ACC112 (cell line): ENCODE results near the gene NR2F1.
A peak's percentile ranks its signal among the peaks of the same experiment; 100 is the strongest.

Experiments
- H2AFZ ChIP-seq: fragments of 200-600 bp; sonication (generic); one replicate; pipeline ENCODE4 v1.6.0; 2017; ENCODE audit warnings: antibody characterized with exemption, low read length; ENCODE audit not compliant: unreplicated experiment
- H3K27ac ChIP-seq: fragments of 200-600 bp; sonication (generic); 2 replicates; pipeline ENCODE4 v1.5.1; 2014; ENCODE audit warnings: low read depth, mild to moderate bottlenecking, antibody characterized with exemption, low read length, moderate library complexity
- H3K27me3 ChIP-seq: fragments of 200-600 bp; sonication (generic); 2 replicates; pipeline ENCODE4 v1.6.1; 2014; ENCODE audit warnings: mild to moderate bottlenecking, antibody characterized with exemption, low read length, moderate library complexity, mixed read lengths; ENCODE audit not compliant: insufficient read depth
- H3K36me3 ChIP-seq: fragments of 200-600 bp; sonication (generic); 2 replicates; pipeline ENCODE4 v1.6.1; 2016; ENCODE audit warnings: mild to moderate bottlenecking, antibody characterized with exemption, low read length, moderate library complexity, mixed read lengths; ENCODE audit not compliant: insufficient read depth
- H3K4me1 ChIP-seq: fragments of 200-600 bp; sonication (generic); one replicate; pipeline ENCODE4 v1.6.1; 2016; ENCODE audit warnings: low read length, mixed read lengths; ENCODE audit not compliant: insufficient read depth, unreplicated experiment, control insufficient read depth
- H3K4me3 ChIP-seq: fragments of 200-600 bp; sonication (generic); 2 replicates; pipeline ENCODE4 v1.5.1; 2014; ENCODE audit warnings: mild to moderate bottlenecking, low read depth, low read length
- H3K79me2 ChIP-seq: fragments of 200-600 bp; sonication (generic); one replicate; pipeline ENCODE4 v1.6.0; 2016; ENCODE audit warnings: low read length; ENCODE audit not compliant: control insufficient read depth, unreplicated experiment, insufficient read depth

Gene NR2F1

DNA sequence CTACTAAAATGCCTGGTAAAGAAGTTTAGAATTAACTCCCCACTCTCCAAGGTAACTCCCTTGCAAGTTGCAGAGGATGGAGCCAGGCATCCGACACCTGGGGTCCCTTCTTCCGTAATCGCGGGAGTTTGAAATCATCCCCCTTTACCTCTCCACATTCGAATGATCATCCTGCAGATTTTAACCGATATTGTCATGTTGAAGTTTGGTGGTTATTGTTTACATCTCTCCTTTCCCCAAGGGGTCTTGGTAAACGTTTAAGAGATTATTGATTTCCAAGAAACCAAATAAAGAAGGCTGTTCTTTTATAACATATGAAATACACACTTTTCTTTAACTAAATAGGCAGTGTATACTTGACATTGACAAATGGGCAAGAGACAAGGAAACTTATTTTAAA lies 26.7 kb downstream of the NR2F1 start:
- no peaks in the 10 kb centered on the region for H3K36me3 ChIP-seq
- H3K27ac ChIP-seq: no peak overlapping the region
- peaks cover 63% of the 10 kb centered on the region for H3K27me3 ChIP-seq
- peaks cover 12% of the 10 kb centered on the region for H3K4me1 ChIP-seq
- no peak overlapping the region for H2AFZ ChIP-seq
- H3K4me3 ChIP-seq: no peak overlapping the region
- no peaks in the 10 kb centered on the region for H3K79me2 ChIP-seq

DNA sequence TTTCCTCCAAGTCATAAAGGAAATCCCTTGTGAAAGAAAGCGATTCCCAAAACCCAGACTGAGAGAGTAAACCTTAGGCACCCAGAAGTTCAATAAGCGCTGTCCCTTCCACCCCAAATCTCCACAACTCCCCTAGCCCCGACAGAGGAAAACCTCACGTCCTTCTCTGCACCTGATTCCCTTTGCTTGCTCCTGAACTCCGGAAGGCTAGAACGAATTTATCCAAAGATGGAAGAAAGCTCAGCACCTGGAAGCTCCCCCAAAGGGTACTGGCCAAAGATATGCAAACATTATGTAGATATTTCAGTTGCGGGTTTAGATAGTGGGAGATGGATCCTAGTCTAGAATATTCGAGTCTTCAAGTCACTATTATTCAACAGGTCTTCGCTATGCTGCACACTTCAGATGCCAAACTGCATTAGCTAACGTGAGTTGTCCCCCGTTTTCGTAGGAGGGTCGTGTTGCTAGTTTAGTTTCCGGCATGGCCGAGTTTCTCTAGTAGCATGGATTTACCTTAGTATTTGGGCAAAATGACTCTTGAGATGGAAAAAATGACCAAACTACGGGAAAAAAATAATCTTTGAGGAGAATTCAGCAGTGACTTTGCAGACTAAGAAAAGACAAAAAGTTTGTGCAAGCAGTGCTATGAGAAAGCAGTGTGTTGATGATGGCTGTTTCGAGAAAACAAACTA lies 27.7 kb downstream of the NR2F1 start:
- H3K27ac ChIP-seq: no peak overlapping the region
- H3K36me3 ChIP-seq: no peaks in the 10 kb centered on the region
- H3K4me3 ChIP-seq: no peak overlapping the region
- H3K79me2 ChIP-seq: no peaks in the 10 kb centered on the region
- H3K4me1 ChIP-seq: peaks cover 12% of the 10 kb centered on the region
- no peak overlapping the region for H2AFZ ChIP-seq
- H3K27me3 ChIP-seq: peaks cover 62% of the 10 kb centered on the region

DNA sequence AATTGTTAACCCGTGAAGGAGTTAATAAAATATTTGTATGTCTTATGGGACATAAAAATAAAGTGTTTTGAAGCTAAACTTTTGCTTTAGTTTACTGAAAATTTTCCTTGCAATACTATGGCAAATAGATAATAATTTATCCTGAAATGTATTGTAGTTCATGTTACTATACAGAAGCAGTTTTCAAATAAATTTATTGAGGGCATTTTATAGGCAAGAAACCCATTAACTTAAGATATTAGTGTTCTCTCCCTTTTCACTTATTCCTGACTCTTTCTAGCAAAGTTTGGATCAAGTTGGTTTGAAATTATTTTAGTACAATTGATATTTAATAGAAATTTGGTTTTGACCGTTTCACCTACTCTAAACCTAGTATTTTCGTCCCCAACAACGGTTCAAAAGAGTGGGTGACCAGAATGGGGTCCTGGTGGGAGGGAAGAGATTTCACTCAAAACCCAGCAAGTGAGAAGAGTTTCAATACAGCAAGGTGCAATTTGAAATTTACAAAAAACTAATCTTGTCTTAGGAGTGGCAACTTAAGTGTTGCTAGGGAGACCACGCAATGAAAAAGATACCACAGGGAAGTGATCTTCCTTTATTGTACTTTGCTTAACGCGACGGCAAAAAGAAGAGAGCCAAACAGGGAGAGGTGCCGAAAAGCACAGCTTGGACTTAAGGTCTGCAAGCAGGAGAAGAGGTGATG lies 28.4 kb downstream of the NR2F1 start:
- H2AFZ ChIP-seq: no peak overlapping the region
- peaks cover 12% of the 10 kb centered on the region for H3K4me1 ChIP-seq
- no peaks in the 10 kb centered on the region for H3K36me3 ChIP-seq
- H3K4me3 ChIP-seq: peak overlapping the region; percentile 53; the same call in 1 of the 2 replicates
- no peak overlapping the region for H3K27ac ChIP-seq
- no peaks in the 10 kb centered on the region for H3K79me2 ChIP-seq
- H3K27me3 ChIP-seq: peaks cover 62% of the 10 kb centered on the region

DNA sequence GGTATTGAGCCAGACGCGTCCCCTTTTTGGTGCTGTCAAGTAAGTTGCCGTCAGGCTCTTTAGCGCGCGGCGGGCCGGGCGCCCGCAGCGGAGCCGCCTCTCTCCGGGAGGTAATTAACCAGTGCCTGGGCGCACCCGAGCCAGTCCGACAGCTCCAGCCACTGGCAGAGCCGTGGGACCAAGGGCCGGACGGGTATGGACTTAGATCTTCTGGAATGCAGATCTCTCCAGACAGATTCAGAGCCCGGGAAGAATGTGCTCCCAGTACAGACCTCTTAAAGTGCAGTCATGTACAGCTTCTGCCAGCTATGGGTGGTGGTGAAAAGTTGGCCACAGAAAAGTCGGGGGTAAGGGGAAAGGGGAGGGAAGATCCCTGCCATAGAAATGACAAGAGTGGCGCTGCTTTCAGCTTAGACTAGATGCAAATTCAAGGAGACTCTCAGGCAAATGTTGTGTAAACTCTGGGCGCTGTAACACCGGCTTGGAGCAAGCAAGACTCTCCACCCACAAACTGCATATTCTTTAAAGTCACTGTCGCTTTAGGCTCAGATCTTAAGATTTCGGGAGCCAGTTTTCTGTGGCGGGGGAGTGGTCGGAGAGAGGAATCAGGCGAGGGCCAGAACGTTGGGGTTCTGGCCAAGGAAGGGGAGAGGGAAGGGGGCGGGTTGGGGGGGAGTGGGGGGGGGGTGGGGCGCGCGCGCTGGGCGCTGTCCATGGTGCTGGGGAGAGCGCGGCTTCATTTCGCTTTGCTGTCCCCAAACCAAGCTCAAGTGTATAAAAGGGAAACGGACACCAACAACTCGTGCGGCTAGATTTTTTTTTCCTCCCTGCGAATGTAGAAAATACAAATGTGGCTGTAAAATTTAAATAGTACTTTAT lies 29.2 kb downstream of the NR2F1 start:
- Histone ChIP-seq H2AFZ (no peak overlapping the region), H3K4me1 (peaks cover 5% of the 10 kb centered on the region), H3K27ac (no peak overlapping the region), H3K79me2 (no peaks in the 10 kb centered on the region), H3K4me3 (peak overlapping the region; percentile 53), H3K36me3 (no peaks in the 10 kb centered on the region), H3K27me3 (peaks cover 62% of the 10 kb centered on the region)

DNA sequence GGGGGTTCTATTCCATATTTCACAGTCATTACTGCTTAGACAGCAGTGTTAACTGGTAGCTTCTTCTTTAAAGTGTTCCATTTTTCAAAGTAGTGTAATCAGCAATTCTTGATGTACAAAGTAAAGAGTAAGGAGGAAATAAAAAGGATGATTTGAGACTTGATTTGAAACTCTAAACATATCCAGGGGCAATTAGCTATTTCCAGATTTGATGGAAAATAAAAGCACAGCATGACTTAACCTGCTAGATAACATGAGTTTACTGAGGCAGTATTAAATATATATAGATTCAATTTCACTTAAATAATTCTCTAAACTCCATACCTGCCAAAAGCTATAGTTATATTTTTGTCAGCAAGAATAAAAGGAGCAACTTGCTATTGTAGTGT lies 29.8 kb downstream of the NR2F1 start:
- no peak overlapping the region for H3K27ac ChIP-seq
- no peaks in the 10 kb centered on the region for H3K4me1 ChIP-seq
- H2AFZ ChIP-seq: no peak overlapping the region
- peaks cover 60% of the 10 kb centered on the region for H3K27me3 ChIP-seq
- no peaks in the 10 kb centered on the region for H3K79me2 ChIP-seq
- H3K36me3 ChIP-seq: no peaks in the 10 kb centered on the region
- 0 out of 2 replicates have a peak overlapping the region, but pooled peaks have one; percentile 39 for H3K4me3 ChIP-seq

DNA sequence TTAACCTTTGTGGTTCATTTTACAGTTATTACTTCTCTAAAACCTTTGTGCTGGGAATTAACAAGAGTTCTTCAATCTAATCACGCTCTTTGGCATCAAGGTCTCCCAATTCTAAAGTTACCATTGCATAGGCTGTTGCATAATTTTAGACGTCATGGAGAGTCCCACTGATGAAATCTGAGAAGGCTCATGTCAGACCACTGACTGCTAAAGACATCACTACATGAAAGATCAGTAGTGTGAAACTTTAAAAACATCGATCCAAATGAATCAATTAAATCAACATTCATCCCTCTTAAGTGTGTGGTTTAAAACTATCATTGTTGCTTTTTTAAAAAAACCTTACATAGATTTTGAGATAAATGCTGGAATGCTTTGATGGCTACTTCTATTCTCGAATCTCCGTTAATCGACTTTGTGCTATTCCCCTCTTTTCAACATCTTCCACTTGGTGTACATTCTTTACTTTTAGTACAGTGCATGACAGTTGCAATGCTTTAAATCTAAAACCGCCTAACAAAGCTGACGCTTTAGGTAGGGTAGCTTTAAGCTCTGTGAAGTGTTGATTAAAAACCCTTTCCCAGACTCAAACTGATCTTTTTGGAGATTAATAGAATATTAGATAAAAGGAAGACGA lies 33.6 kb downstream of the NR2F1 start:
- Histone ChIP-seq H3K27me3 (peaks cover 22% of the 10 kb centered on the region), H3K27ac (no peak overlapping the region), H3K4me3 (no peak overlapping the region)

DNA sequence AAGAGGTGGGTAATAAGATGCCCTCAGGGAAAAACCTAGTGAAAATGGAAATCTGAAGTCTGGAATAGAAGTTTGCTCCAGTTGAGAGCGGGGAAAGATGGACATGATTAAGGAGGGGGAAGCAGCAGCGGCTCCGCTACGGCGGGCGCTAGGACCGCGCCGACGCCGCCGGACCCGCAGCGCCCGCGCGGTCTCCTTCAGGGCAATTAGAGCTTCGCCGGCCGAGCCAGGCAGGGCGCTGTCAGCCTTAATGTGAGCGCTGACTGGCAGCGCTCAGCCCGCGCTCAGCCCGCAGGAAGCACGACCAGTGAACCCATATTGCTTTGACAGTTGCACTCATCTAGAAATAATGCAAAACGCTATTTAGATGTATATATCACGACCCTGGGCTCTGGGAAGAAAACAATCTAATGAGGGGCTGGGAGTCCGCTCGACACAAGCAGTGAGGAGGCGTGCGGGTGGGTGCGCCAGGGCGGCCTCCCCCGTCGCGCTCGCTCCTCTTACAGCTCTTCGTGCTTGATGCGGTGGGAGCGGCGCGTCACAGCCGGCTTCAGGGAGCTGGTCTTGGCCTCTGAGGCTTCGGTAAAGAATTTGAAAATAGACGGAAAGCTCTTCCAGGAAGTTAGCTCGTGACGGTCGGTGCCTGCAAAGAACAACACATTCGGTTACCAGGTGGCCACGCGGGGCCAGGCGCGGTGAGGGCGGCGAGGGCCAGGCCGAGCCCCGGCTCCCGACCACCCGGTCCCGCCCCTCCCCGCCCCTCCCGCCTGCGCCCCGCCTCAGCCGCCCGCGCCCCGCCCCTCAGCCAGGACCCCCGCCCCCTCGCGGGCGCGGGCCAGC lies 37.7 kb downstream of the NR2F1 start:
- no peaks in the 10 kb centered on the region for H3K79me2 ChIP-seq
- no peaks in the 10 kb centered on the region for H3K36me3 ChIP-seq
- peak overlapping the region; percentile 93 for H2AFZ ChIP-seq
- H3K4me3 ChIP-seq: peak overlapping the region; percentile 89
- H3K27ac ChIP-seq: peak overlapping the region; percentile 26; the same call in 1 of the 2 replicates
- peaks cover 9% of the 10 kb centered on the region for H3K4me1 ChIP-seq
- H3K27me3 ChIP-seq: no peaks in the 10 kb centered on the region

More for the DNA sequence above, 33.6 kb downstream of the NR2F1 start:
- Histone ChIP-seq H3K79me2 (no peaks in the 10 kb centered on the region), H3K36me3 (no peaks in the 10 kb centered on the region), H3K4me1 (peaks cover 6% of the 10 kb centered on the region), H2AFZ (no peak overlapping the region)

DNA sequence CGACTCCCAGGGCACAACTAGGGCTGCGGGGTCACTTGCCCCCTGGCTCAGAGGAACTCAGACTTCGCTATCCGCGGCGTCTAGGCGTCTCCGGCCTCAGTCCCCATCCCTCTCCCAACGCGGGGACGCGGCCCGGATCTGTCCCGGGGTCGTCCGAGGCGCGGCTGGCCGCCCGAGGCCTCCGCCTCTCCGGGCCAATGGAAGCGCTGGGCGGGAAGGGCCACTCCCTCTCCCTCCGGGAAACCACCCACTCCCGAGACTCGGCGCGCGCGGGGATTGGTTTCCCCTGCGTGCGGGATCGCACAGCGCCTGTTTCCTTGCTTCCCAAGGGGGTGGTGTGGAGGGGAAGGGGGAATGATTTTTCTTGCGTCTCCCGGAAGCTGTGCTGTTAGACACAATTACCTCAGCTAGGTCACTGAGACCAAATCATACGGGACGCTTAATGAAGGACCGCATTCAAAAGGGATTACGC lies 38.3 kb downstream of the NR2F1 start:
- Histone ChIP-seq H3K27me3 (no peaks in the 10 kb centered on the region), H3K79me2 (no peaks in the 10 kb centered on the region), H3K36me3 (no peaks in the 10 kb centered on the region), H2AFZ (peak overlapping the region; percentile 73), H3K27ac (peak overlapping the region; percentile 34; the same call in 1 of the 2 replicates), H3K4me3 (peak overlapping the region; percentile 89), H3K4me1 (peaks cover 9% of the 10 kb centered on the region)

DNA sequence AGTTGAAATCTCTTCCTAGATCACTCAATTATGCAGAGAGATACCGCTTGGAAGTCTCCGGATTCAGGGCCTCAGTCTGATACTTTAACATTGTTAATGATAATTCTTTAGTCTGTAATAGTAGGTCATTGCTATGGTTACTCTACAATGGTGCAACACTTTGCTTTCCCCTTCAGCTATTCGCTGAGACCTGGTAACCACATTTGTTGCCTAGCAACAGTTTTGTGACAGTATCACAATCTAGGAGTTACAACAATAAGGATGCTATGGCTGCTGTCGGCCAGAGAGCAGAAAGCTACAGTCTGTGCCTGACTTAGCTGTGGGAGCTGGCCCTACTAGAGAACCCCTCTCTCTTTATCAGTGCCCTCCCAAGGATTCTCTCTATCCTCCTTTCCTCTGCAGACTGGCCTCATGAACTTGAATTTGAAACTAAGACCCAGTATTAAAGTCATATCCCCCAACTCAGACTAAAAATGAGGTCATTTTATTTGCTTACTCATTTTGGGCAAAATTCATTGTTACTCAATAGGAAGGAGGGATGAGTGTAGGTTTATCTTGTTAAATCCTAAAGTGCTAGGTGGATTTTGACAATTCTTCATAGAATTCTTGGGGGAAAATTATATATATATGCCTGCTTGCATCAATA lies 39.3 kb downstream of the NR2F1 start:
- Histone ChIP-seq H3K4me1 (peaks cover 9% of the 10 kb centered on the region), H2AFZ (no peak overlapping the region), H3K27ac (peak overlapping the region; percentile 34; the same call in 1 of the 2 replicates), H3K79me2 (no peaks in the 10 kb centered on the region), H3K27me3 (no peaks in the 10 kb centered on the region), H3K4me3 (no peak overlapping the region), H3K36me3 (no peaks in the 10 kb centered on the region)
